Measurements from ENCODE around the gene ACKR2. TPM values are rescaled to one million over a fixed set of nuclear protein-coding genes. Genes with fewer than 3 reads are reported as not detected.

Gene ACKR2
- total RNA-seq, 1 experiment from 2014 or later = not detected

- Histone ChIP-seq H2BK5ac (ENCODE audit: insufficient read length, low read length) (no peak overlapping the region), H3K18ac (ENCODE audit: insufficient read length, low read depth, low read length) (no peak overlapping the region), H4K20me1 (ENCODE audit: control insufficient read depth, insufficient read depth, insufficient read length) (no peaks in the 10 kb centered on the region), H2AFZ (ENCODE audit: low read length) (no peak overlapping the region), H3K56ac (ENCODE audit: insufficient read length, low read depth, low read length) (no peak overlapping the region), H3K9me3 (ENCODE audit: control insufficient read depth, low read depth, low read length) (no peaks in the 10 kb centered on the region), H2BK12ac (ENCODE audit: insufficient read length, low read depth, low read length) (no peak overlapping the region), H3K9ac (ENCODE audit: extremely low read depth, insufficient read length, low read length) (no peak overlapping the region), H2BK20ac (ENCODE audit: low read depth, low read length, poor library complexity, severe bottlenecking) (no peak overlapping the region), H3K4me2 (ENCODE audit: insufficient read depth, insufficient read length, low read length) (no peak overlapping the region), H2BK15ac (ENCODE audit: low read depth, low read length) (no peak overlapping the region), H3K14ac (ENCODE audit: insufficient read depth, low read length) (no peak overlapping the region), H3K27ac (ENCODE audit: insufficient read length, low read depth, low read length) (no peak overlapping the region), H3K23ac (ENCODE audit: insufficient read length, low read depth, low read length) (no peak overlapping the region), H3K79me2 (ENCODE audit: insufficient read depth, low read length) (no peaks in the 10 kb centered on the region), H2BK120ac (ENCODE audit: low read depth, low read length, poor library complexity, severe bottlenecking) (no peak overlapping the region), H4K8ac (replicated peaks; ENCODE audit: insufficient read length, low read depth, low read length) (no peak overlapping the region), H2AK5ac (ENCODE audit: insufficient read length, low read length) (no peak overlapping the region), H4K91ac (ENCODE audit: insufficient read length, low read depth, low read length) (no peak overlapping the region), H3K4me1 (ENCODE audit: insufficient read depth, low read length) (peaks cover 3% of the 10 kb centered on the region; the same call in 1 of the 2 replicates), H3T11ph (ENCODE audit: low read length) (no peak overlapping the region), H3K27me3 (ENCODE audit: insufficient read depth, low read length) (no peaks in the 10 kb centered on the region), H3K79me1 (ENCODE audit: insufficient read depth, low read depth, low read length, poor library complexity, severe bottlenecking) (no peaks in the 10 kb centered on the region), H4K5ac (ENCODE audit: insufficient read length, low read depth, low read length) (no peak overlapping the region), H3K4ac (ENCODE audit: low read depth, low read length) (no peak overlapping the region), H3K23me2 (ENCODE audit: insufficient read length, low read depth, low read length, poor library complexity, severe bottlenecking) (no peaks in the 10 kb centered on the region)
- Mint-ChIP-seq H3K27ac (peak overlapping the region in 1 of 3 experiments; percentile 73; a peak in 2 of 7 replicates), H3K36me3 (ENCODE audit: insufficient read depth in 1 of 3, low read depth in 3 of 3) (no peaks in the 10 kb centered on the region), H3K27me3 (ENCODE audit: low read depth) (peaks cover 2% of the 10 kb centered on the region; the same call in 1 of the 2 replicates), H3K4me1 (peaks cover 21% of the 10 kb centered on the region in 2 experiments), H3K9me3 (no peaks in the 10 kb centered on the region), H3K4me3 (no peak overlapping the region)
- WGBS (ENCODE audit: extremely low coverage, insufficient read length, low lambda C conversion rate) = no CpG with 5 or more reads among the region's 1 CpG
- no peak for DNase-seq
- no peak for TF ChIP-seq CTCF (conservative IDR thresholded peaks at IDR 0.05)
Measured at GRCh38 chr3:42844412-42844713, 35.1 kb downstream of the ACKR2 start.
